OCI-LY1 (cell line): ENCODE measurements around the gene ZNF462.

Source experiments
- H2AFZ ChIP-seq: fragments of 200-600 bp; sonication (generic), shearing (Covaris generic); 2 replicates; pipeline ENCODE4 v1.6.0; 2014; ENCODE audit warnings: antibody characterized with exemption, mild to moderate bottlenecking, low read length
- H3F3A ChIP-seq: fragments of 200-600 bp; sonication (generic), shearing (Covaris generic); 2 replicates; pipeline ENCODE4 v1.6.0; 2014; ENCODE audit warnings: mild to moderate bottlenecking, antibody characterized with exemption, low read length, moderate library complexity; ENCODE audit not compliant: insufficient read depth
- H3K27ac ChIP-seq: fragments of 200-600 bp; sonication (generic); 2 replicates; pipeline ENCODE4 v1.5.1; 2014; ENCODE audit warnings: low read length, mixed run types, mild to moderate bottlenecking, low read depth; ENCODE audit not compliant: poor library complexity, severe bottlenecking
- H3K27me3 ChIP-seq: fragments of 200-600 bp; sonication (generic); 2 replicates; pipeline ENCODE4 v1.6.0; 2014; ENCODE audit warnings: antibody characterized with exemption, mild to moderate bottlenecking, low read length, moderate library complexity; ENCODE audit not compliant: insufficient read depth
- H3K36me3 ChIP-seq: fragments of 200-600 bp; sonication (generic); 2 replicates; pipeline ENCODE4 v1.6.1; 2014; ENCODE audit warnings: mild to moderate bottlenecking, antibody characterized with exemption, low read length, moderate library complexity, mixed read lengths; ENCODE audit not compliant: insufficient read depth
- H3K4me1 ChIP-seq: fragments of 200-600 bp; sonication (generic); 2 replicates; pipeline ENCODE4 v1.5.1; 2014; ENCODE audit warnings: mild to moderate bottlenecking, low read length, moderate library complexity; ENCODE audit not compliant: insufficient read depth, severe bottlenecking
- H3K4me2 ChIP-seq: fragments of 200-600 bp; sonication (generic), shearing (Covaris generic); 2 replicates; pipeline ENCODE4 v1.6.1; 2014; ENCODE audit warnings: low read length
- H3K4me3 ChIP-seq: fragments of 200-600 bp; sonication (generic); 2 replicates; pipeline ENCODE4 v1.5.1; 2014; ENCODE audit warnings: low read length, low read depth, mild to moderate bottlenecking, mixed read lengths; ENCODE audit not compliant: poor library complexity, severe bottlenecking
- H3K79me2 ChIP-seq: fragments of 200-600 bp; shearing (Covaris generic); 2 replicates; pipeline ENCODE4 v1.6.1; 2016; ENCODE audit warnings: mixed run types, low read length, mixed read lengths; ENCODE audit not compliant: insufficient read depth
- H3K9ac ChIP-seq: fragments of 200-600 bp; sonication (generic), shearing (Covaris generic); 2 replicates; pipeline ENCODE4 v1.6.1; 2014; ENCODE audit warnings: mild to moderate bottlenecking, low read length, mixed read lengths
- H3K9me2 ChIP-seq: fragments of 200-600 bp; sonication (generic), shearing (Covaris generic); 2 replicates; pipeline ENCODE4 v1.6.1; 2014; ENCODE audit warnings: low read depth, mild to moderate bottlenecking, low read length, mixed read lengths
- H3K9me3 ChIP-seq: fragments of 200-600 bp; shearing (Covaris generic); 2 replicates; pipeline ENCODE4 v1.6.1; 2014; ENCODE audit warnings: low read length, mixed read lengths
- H4K20me1 ChIP-seq: fragments of 200-600 bp; sonication (generic), shearing (Covaris generic); 2 replicates; pipeline ENCODE4 v1.6.0; 2016; ENCODE audit warnings: mild to moderate bottlenecking, low read length; ENCODE audit not compliant: insufficient read depth
- EZH2 ChIP-seq: fragments of 200-600 bp; sonication (generic), shearing (Covaris generic); IDR thresholded peaks from 2 replicates; pipeline ENCODE4 v1.8.0; 2017; ENCODE audit warnings: borderline replicate concordance, mixed run types, mild to moderate bottlenecking, antibody characterized with exemption, low read length, moderate library complexity, mixed read lengths
- TF ChIP-seq, protein P1 (sequence below): fragments of 200-600 bp; sonication (generic), shearing (Covaris generic); IDR thresholded peaks from 2 replicates; pipeline ENCODE4 v1.5.1; 2017; ENCODE audit warnings: mild to moderate bottlenecking, antibody characterized with exemption, low read length, moderate library complexity, mixed read lengths

The ZNF462 gene

DNA sequence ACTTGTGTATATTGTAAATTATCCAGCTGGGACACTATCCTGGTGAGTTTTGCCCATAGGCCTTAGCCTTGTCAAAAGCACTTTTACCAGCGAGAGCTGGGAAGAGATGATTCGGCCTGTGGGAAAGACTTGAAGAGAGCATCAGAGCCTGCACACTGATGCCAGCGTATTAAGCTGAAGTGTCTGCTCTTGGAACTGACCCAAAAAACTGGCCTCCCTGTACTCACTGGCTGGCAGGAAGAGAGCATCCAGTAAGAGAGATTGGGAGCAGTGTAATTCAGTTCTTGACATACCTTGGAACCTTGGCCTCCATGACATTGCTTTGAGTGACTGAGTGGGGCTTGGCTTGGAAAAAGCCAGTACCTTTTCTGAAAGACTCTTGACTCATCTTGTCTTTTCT lies 73.7 kb downstream of the ZNF462 start:
- no peaks in the 10 kb centered on the region for H3K36me3 ChIP-seq
- no peak overlapping the region for H3K27ac ChIP-seq
- H3F3A ChIP-seq, result no peaks in the 10 kb centered on the region
- no peaks in the 10 kb centered on the region for H3K9me3 ChIP-seq
- no peak overlapping the region for H3K4me3 ChIP-seq
- no peak overlapping the region for H2AFZ ChIP-seq
- no peaks in the 10 kb centered on the region for H3K9me2 ChIP-seq
- H3K4me1 ChIP-seq, result no peaks in the 10 kb centered on the region
- no peak overlapping the region for H3K9ac ChIP-seq
- no peaks in the 10 kb centered on the region for H4K20me1 ChIP-seq
- no peak for TF ChIP-seq EZH2
- TF ChIP-seq, protein P1, sequence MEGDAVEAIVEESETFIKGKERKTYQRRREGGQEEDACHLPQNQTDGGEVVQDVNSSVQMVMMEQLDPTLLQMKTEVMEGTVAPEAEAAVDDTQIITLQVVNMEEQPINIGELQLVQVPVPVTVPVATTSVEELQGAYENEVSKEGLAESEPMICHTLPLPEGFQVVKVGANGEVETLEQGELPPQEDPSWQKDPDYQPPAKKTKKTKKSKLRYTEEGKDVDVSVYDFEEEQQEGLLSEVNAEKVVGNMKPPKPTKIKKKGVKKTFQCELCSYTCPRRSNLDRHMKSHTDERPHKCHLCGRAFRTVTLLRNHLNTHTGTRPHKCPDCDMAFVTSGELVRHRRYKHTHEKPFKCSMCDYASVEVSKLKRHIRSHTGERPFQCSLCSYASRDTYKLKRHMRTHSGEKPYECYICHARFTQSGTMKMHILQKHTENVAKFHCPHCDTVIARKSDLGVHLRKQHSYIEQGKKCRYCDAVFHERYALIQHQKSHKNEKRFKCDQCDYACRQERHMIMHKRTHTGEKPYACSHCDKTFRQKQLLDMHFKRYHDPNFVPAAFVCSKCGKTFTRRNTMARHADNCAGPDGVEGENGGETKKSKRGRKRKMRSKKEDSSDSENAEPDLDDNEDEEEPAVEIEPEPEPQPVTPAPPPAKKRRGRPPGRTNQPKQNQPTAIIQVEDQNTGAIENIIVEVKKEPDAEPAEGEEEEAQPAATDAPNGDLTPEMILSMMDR, result no peak
- H3K79me2 ChIP-seq, result no peaks in the 10 kb centered on the region
- no peak overlapping the region for H3K4me2 ChIP-seq
- H3K27me3 ChIP-seq, result no peaks in the 10 kb centered on the region

DNA sequence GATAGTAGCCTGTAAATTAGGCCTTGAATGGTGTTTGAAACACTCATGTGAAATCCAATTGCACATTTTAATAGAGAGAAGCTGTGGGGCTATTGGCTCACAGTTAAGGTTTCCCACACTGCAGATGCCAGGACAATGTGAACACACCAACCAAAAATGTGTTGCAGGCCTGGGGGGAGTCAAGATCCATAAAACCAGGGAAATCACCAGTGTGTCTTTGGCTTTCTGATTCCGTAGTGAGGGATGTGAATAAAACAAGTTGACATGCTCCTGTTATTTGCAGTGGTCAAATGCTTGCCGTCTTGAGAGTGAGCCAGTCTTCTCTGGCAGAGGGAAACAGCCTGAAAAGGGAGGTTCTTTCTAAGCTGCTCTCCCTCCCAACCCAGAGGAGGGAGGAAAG lies 79.0 kb downstream of the ZNF462 start:
- Histone ChIP-seq H3K4me2 (no peak overlapping the region), H3K79me2 (no peaks in the 10 kb centered on the region), H3K27me3 (no peaks in the 10 kb centered on the region), H3K4me3 (no peak overlapping the region), H3K9ac (no peak overlapping the region), H2AFZ (no peak overlapping the region), H3K9me3 (no peaks in the 10 kb centered on the region), H3K36me3 (no peaks in the 10 kb centered on the region), H4K20me1 (no peaks in the 10 kb centered on the region), H3K9me2 (no peaks in the 10 kb centered on the region), H3K27ac (no peak overlapping the region), H3F3A (no peaks in the 10 kb centered on the region), H3K4me1 (no peaks in the 10 kb centered on the region)
- TF ChIP-seq, protein P1, result no peak
- TF ChIP-seq EZH2, result no peak

DNA sequence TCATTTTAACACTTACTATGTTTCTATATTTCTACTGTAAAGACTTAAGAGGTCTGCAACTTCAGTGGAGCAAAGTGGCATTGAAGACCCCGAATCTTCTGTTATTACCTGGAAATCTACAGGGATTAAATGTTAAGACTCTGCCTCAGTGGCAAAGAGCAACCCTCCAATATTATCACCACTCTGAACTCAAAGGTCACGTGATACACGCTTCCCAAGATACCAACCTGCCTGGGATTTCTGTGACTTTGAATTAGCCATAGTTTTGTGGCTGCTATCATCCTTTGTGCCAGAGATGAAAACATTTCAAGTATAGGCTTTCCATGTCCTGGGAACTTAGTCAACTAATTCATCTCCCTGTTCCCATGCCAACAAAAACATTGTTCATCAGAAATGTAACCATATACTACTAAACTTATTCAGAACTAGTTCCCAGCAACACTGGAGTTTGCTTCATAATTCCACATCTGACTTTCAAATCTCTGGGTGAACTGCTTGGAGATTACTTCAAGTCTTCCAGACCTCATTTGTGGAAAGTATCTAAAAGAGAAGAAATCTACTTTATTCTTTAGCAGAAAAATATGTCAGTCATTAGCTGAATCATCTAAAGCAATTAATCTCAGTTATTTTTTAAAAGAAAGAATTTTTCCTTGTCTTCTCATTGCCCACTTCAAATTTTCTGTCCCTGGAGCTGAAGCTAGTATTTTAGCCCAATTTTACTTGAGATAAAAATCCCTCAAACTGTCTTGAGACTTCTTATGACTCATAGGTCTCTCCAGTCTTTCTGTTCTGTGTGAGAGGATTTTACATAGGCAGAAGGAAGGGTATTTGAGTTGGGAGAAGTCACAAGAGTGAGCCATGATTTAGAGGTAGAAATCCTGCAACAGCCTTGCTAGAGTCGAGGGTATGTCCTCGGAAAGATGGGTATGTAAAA lies 83.0 kb downstream of the ZNF462 start:
- no peaks in the 10 kb centered on the region for H3F3A ChIP-seq
- H3K9me3 ChIP-seq, result no peaks in the 10 kb centered on the region
- no peaks in the 10 kb centered on the region for H3K9me2 ChIP-seq
- no peaks in the 10 kb centered on the region for H3K4me1 ChIP-seq
- H3K36me3 ChIP-seq, result no peaks in the 10 kb centered on the region
- H4K20me1 ChIP-seq, result no peaks in the 10 kb centered on the region
- no peak overlapping the region for H3K9ac ChIP-seq
- no peaks in the 10 kb centered on the region for H3K79me2 ChIP-seq
- H3K4me2 ChIP-seq, result no peak overlapping the region
- no peak overlapping the region for H2AFZ ChIP-seq
- H3K27me3 ChIP-seq, result no peaks in the 10 kb centered on the region
- no peak overlapping the region for H3K27ac ChIP-seq
- TF ChIP-seq, protein P1, result no peak
- no peak for TF ChIP-seq EZH2
- H3K4me3 ChIP-seq, result no peak overlapping the region
